Measurements from ENCODE around the gene PRKX.
"Not testable (repeated sequence)": the region's sequence is repeated elsewhere in the genome, so short reads cannot be mapped to it uniquely, and the experiment has no call there.

Gene PRKX

GRCh38 chrX:3707673-3708274 is 5.7 kb downstream of the PRKX start:
- not testable (repeated sequence) for DNase-seq

GRCh38 chrX:3706481-3706880 is 7.0 kb downstream of the PRKX start:
- no peak for DNase-seq

- DNase-seq, result not testable (repeated sequence)
Observed at GRCh38 chrX:3703251-3703650, 10.2 kb downstream of the PRKX start.

- not testable (repeated sequence) for DNase-seq
Observed at GRCh38 chrX:3702095-3702494, 11.4 kb downstream of the PRKX start.

GRCh38 chrX:3701445-3701928 is 12.0 kb downstream of the PRKX start:
- DNase-seq, result not testable (repeated sequence)

GRCh38 chrX:3699821-3700381 is 13.5 kb downstream of the PRKX start:
- no peak for DNase-seq

- no peak for DNase-seq
Observed at GRCh38 chrX:3697701-3698279, 15.7 kb downstream of the PRKX start.

- DNase-seq, result no peak
Observed at GRCh38 chrX:3697220-3697684, 16.2 kb downstream of the PRKX start.

GRCh38 chrX:3695536-3695935 is 17.9 kb downstream of the PRKX start:
- DNase-seq, result no peak

GRCh38 chrX:3690140-3690539 is 23.3 kb downstream of the PRKX start:
- no peak for DNase-seq

GRCh38 chrX:3683236-3683635 is 30.2 kb downstream of the PRKX start:
- DNase-seq, result not testable (repeated sequence)

- DNase-seq, result no peak
Observed at GRCh38 chrX:3680459-3680858, 33.0 kb downstream of the PRKX start.

- no peak for DNase-seq
Observed at GRCh38 chrX:3679669-3680068, 33.8 kb downstream of the PRKX start.

- no peak for DNase-seq
Observed at GRCh38 chrX:3678328-3678727, 35.1 kb downstream of the PRKX start.

GRCh38 chrX:3674881-3675280 is 38.6 kb downstream of the PRKX start:
- DNase-seq, result no peak

- no peak for DNase-seq
Observed at GRCh38 chrX:3669841-3670475, 43.5 kb downstream of the PRKX start.

GRCh38 chrX:3666975-3667374 is 46.5 kb downstream of the PRKX start:
- DNase-seq, result no peak

GRCh38 chrX:3664921-3665320 is 48.5 kb downstream of the PRKX start:
- no peak for DNase-seq

GRCh38 chrX:3663576-3664250 is 49.7 kb downstream of the PRKX start:
- not testable (repeated sequence) for DNase-seq

GRCh38 chrX:3659761-3660160 is 53.7 kb downstream of the PRKX start:
- no peak for DNase-seq

- DNase-seq, result no peak
Observed at GRCh38 chrX:3655181-3655580, 58.3 kb downstream of the PRKX start.

- no peak for DNase-seq
Observed at GRCh38 chrX:3653111-3653510, 60.3 kb downstream of the PRKX start.

- DNase-seq, result no peak
Observed at GRCh38 chrX:3651277-3651676, 62.2 kb downstream of the PRKX start.
